Endodermal cell (in vitro differentiated cells): ENCODE results near the gene HOXD9. TPM values are rescaled to one million over a fixed set of nuclear protein-coding genes. Genes with fewer than 3 reads are reported as not detected.

Experiments
- DNase-seq: peaks from one replicate; pipeline ENCODE4 v3.0.0-alpha.2; 2017
- H3K27ac ChIP-seq: 2 replicates; pipeline ENCODE4 v1.5.1; 2013; ENCODE audit warnings: mild to moderate bottlenecking, low read depth, low read length, moderate library complexity
- H3K27me3 ChIP-seq: 2 replicates; pipeline ENCODE4 v1.6.1; 2013; ENCODE audit warnings: mild to moderate bottlenecking, low read length, moderate library complexity; ENCODE audit not compliant: insufficient read depth, control insufficient read depth, poor library complexity, severe bottlenecking
- H3K36me3 ChIP-seq: 2 replicates; pipeline ENCODE4 v1.7.0; 2013; ENCODE audit warnings: mild to moderate bottlenecking, low read length, moderate library complexity; ENCODE audit not compliant: control insufficient read depth, insufficient read depth
- H3K4me1 ChIP-seq: one replicate; pipeline ENCODE4 v1.7.0; 2013; ENCODE audit warnings: low read length; ENCODE audit not compliant: control insufficient read depth, insufficient read depth
- H3K4me3 ChIP-seq: 2 replicates; pipeline ENCODE4 v1.5.1; 2013; ENCODE audit warnings: mild to moderate bottlenecking, low read length, moderate library complexity
- H3K9ac ChIP-seq: 2 replicates; pipeline ENCODE4 v1.6.1; 2013; ENCODE audit warnings: mild to moderate bottlenecking, low read length, moderate library complexity; ENCODE audit not compliant: poor library complexity, severe bottlenecking; ENCODE audit errors: extremely low read depth
- H3K9me3 ChIP-seq: 2 replicates; pipeline ENCODE4 v1.6.1; 2013; ENCODE audit warnings: mild to moderate bottlenecking, low read length, moderate library complexity; ENCODE audit not compliant: control insufficient read depth
- H3K27ac Mint-ChIP-seq: 2 replicates; pipeline ENCODE4 v1.8.0; 2020; ENCODE audit warnings: mixed read lengths
- H3K27me3 Mint-ChIP-seq: 2 replicates; pipeline ENCODE4 v1.8.0; 2021; ENCODE audit warnings: mild to moderate bottlenecking, mixed read lengths; ENCODE audit not compliant: insufficient read depth
- H3K36me3 Mint-ChIP-seq: 2 replicates; pipeline ENCODE4 v1.8.0; 2020; ENCODE audit warnings: low read depth, mixed read lengths
- H3K4me1 Mint-ChIP-seq: 2 replicates; pipeline ENCODE4 v1.8.0; 2020; ENCODE audit warnings: mixed read lengths
- H3K4me3 Mint-ChIP-seq: 2 replicates; pipeline ENCODE4 v1.8.0; 2020; ENCODE audit warnings: mild to moderate bottlenecking, moderate library complexity, mixed read lengths
- H3K9me3 Mint-ChIP-seq: 2 replicates; pipeline ENCODE4 v1.8.0; 2020; ENCODE audit warnings: mild to moderate bottlenecking, mixed read lengths
- WGBS, 2 experiments: methylation state at CpG; one replicate each; pipeline versions ENCODE4 v1.1.5 to v1.1.7; 2013; ENCODE audit warnings: missing lambda C conversion rate in 2 of 2, mixed read lengths in 1 of 2; ENCODE audit not compliant: insufficient coverage in 1 of 2, insufficient read length in 1 of 2; 5-methylcytosine and 5-hydroxymethylcytosine counted together
- total RNA-seq, 2 donors: library from RNA; stranded (reverse); fragmentation: NEBNext Ultra II Directional in 1 of 2; extraction: Animal tissue kit (Norgen Biotek cat#: 25700) in 1 of 2; gene quantifications; 2 replicates in 1 of 2; 3 replicates in 1 of 2; pipeline ENCODE4 v1.2.1, GENCODE V29; 2021
- TF ChIP-seq, protein P1 (sequence below): fragments of 200-600 bp; sonication (generic); conservative IDR thresholded peaks from 2 replicates; pipeline ENCODE4 v1.5.0; 2021; ENCODE audit warnings: antibody characterized with exemption, mild to moderate bottlenecking

Gene HOXD9
- total RNA-seq, 2 donors from 2014 or later: not detected

DNA sequence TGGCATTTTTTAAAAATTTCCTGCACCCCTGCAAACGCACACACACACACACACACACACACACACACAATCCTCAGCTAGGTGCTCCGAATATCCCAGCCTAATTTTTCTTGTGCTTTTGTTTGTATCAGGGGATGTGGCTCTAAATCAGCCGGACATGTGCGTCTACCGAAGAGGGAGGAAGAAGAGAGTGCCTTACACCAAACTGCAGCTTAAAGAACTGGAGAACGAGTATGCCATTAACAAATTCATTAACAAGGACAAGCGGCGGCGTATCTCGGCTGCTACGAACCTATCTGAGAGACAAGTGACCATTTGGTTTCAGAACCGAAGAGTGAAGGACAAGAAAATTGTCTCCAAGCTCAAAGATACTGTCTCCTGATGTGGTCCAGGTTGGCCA is 28.2 kb upstream of the HOXD9 start:
- H3K4me1 ChIP-seq: peaks cover under 1% of the 10 kb centered on the region
- no peak overlapping the region for H3K27ac Mint-ChIP-seq
- peaks cover 33% of the 10 kb centered on the region for H3K4me1 Mint-ChIP-seq

DNA sequence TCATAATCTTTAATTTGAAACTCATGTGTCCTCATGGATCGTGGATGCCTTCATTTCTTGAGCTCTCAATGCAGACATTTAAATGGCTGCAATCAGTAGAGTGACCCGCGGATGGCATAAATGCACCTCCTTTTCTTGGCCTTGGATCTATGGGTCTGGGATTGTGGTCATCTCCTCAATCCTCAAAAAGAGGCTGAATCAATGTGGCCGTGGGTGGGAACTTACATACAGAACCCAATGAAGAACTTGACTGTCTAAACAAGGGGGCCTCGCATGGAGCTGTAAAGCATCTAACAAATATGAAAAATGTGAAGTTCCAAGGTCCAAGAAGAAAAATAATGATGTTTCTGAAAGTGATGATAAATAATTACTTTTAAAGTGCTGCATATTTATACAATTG is 27.1 kb upstream of the HOXD9 start:
- no peaks in the 10 kb centered on the region for H3K4me1 ChIP-seq
- no peak overlapping the region for H3K4me3 Mint-ChIP-seq
- no peak overlapping the region for H3K4me3 ChIP-seq
- H3K4me1 Mint-ChIP-seq: peaks cover 36% of the 10 kb centered on the region
- no peaks in the 10 kb centered on the region for H3K36me3 ChIP-seq
- H3K27ac ChIP-seq: no peak overlapping the region
- WGBS, 2 experiments: 24 to 26% methylated on average over 3 to 5 of the region's 5 CpGs
- TF ChIP-seq, protein P1, sequence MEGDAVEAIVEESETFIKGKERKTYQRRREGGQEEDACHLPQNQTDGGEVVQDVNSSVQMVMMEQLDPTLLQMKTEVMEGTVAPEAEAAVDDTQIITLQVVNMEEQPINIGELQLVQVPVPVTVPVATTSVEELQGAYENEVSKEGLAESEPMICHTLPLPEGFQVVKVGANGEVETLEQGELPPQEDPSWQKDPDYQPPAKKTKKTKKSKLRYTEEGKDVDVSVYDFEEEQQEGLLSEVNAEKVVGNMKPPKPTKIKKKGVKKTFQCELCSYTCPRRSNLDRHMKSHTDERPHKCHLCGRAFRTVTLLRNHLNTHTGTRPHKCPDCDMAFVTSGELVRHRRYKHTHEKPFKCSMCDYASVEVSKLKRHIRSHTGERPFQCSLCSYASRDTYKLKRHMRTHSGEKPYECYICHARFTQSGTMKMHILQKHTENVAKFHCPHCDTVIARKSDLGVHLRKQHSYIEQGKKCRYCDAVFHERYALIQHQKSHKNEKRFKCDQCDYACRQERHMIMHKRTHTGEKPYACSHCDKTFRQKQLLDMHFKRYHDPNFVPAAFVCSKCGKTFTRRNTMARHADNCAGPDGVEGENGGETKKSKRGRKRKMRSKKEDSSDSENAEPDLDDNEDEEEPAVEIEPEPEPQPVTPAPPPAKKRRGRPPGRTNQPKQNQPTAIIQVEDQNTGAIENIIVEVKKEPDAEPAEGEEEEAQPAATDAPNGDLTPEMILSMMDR: no peak
- H3K9me3 ChIP-seq: peaks cover 5% of the 10 kb centered on the region
- H3K27me3 Mint-ChIP-seq: peaks cover 96% of the 10 kb centered on the region
- H3K36me3 Mint-ChIP-seq: no peaks in the 10 kb centered on the region
- H3K27ac Mint-ChIP-seq: no peak overlapping the region
- peaks cover 99% of the 10 kb centered on the region for H3K27me3 ChIP-seq
- H3K9me3 Mint-ChIP-seq: no peaks in the 10 kb centered on the region
- peak; percentile 31 for DNase-seq
- no peak overlapping the region for H3K9ac ChIP-seq

More for the DNA sequence above, 28.2 kb upstream of the HOXD9 start:
- Mint-ChIP-seq H3K36me3 (no peaks in the 10 kb centered on the region), H3K9me3 (no peaks in the 10 kb centered on the region), H3K4me3 (no peak overlapping the region), H3K27me3 (peaks cover 96% of the 10 kb centered on the region)
- Histone ChIP-seq H3K4me3 (no peak overlapping the region), H3K36me3 (no peaks in the 10 kb centered on the region), H3K27ac (no peak overlapping the region), H3K27me3 (peaks cover 99% of the 10 kb centered on the region), H3K9me3 (peaks cover 5% of the 10 kb centered on the region), H3K9ac (no peak overlapping the region)
- TF ChIP-seq, protein P1: no peak
- WGBS, 2 experiments: 5 to 6% methylated on average over 10 to 12 of the region's 12 CpGs
- peak; percentile 52 for DNase-seq

DNA sequence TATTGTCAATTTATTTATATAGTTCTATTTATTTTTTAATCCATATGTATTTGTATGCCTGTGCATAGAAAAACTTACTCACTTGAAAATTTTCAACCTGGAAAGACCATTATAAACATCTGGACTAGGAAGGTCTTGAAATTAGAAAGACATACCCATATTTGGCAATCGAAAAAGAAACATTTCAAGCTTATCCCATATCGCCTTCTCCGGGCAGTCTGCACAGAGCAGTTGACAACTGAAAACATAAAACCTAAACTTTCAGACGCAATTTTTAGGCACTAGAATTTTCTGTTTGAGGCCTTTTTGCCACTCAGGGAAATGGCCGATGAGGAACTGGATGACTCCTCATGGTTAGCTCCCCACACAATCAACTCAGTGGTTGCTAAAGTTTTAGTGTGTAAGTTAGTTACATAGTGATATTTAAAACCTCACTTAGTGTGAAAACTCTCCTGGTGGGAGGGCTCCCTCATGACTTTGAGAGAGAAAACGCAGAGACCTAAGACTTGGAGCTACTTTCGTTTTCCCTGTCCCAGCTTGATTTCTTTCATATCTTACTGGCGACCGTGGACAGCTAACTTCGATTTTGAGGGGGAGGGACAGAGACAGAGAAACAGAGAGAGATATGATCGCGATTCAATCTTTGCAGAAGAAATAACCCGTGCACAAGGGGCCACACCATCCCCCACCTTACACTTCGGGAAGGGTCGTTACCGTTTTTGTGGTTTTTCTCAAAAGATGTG is 26.1 kb upstream of the HOXD9 start:
- Histone ChIP-seq H3K4me1 (no peaks in the 10 kb centered on the region), H3K27me3 (peaks cover 99% of the 10 kb centered on the region), H3K9ac (no peak overlapping the region), H3K27ac (no peak overlapping the region), H3K9me3 (no peaks in the 10 kb centered on the region), H3K36me3 (no peaks in the 10 kb centered on the region), H3K4me3 (peak overlapping the region; percentile 68)
- peak overlapping the region; percentile 43 for H3K4me3 Mint-ChIP-seq
- no peak overlapping the region for H3K27ac Mint-ChIP-seq
- peaks cover 96% of the 10 kb centered on the region for H3K27me3 Mint-ChIP-seq
- no peaks in the 10 kb centered on the region for H3K36me3 Mint-ChIP-seq
- 6 to 8% methylated on average over 10 to 16 of the region's 16 CpGs for WGBS, 2 experiments
- H3K9me3 Mint-ChIP-seq: no peaks in the 10 kb centered on the region
- TF ChIP-seq, protein P1: no peak
- peaks cover 36% of the 10 kb centered on the region for H3K4me1 Mint-ChIP-seq
- no peak for DNase-seq
